Fibroblast of lung (primary cell): Measurements from ENCODE around the gene SPPL2C.

Source experiments
- EZH2 ChIP-seq: IDR thresholded peaks from 2 replicates; pipeline ENCODE4 v1.5.1; 2012; ENCODE audit warnings: low read length, control low read depth, mild to moderate bottlenecking; ENCODE audit errors: missing control alignments
- TF ChIP-seq, protein P1 (sequence below), 2 donors: IDR thresholded peaks in 1 of 2; conservative IDR thresholded peaks in 1 of 2; 1 replicate in 1 of 2; 2 replicates in 1 of 2; pipeline ENCODE4 v1.5.1; 2011 to 2012; ENCODE audit warnings: low read length in 2 of 2, control low read depth in 1 of 2, inconsistent platforms in 1 of 2, low read depth in 1 of 2, mild to moderate bottlenecking in 1 of 2

DNA sequence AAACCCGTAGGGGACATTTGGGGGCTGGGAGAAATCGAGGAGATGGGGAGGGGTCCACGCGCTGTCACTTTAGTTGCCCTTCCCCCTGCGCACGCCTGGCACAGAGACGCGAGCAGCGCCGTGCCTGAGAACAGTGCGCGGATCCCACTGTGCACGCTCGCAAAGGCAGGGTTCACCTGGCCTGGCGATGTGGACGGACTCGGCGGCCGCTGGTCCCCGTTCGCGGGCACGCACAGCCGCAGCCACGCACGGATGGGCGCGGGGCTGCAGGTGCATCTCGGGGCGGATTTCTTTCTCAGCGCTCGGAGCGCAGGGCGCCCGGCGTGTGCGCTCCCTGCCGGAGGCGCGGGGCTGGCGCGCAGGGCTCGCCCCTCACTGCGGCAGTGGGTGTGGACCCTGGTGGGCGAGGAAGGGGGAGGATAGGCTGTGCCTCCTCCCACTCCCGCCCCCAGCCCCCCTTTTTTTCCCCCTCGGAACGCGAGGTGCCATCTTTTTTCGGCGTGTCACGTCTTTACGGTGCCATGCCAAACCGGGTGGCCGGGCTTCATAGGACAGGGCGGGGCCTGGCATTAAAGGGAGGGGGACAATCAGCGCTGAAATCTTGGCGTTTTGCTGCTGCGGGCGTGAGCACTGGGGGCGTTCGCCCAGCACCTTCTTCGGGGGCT is 50.8 kb downstream of the SPPL2C start:
- TF ChIP-seq, protein P1, sequence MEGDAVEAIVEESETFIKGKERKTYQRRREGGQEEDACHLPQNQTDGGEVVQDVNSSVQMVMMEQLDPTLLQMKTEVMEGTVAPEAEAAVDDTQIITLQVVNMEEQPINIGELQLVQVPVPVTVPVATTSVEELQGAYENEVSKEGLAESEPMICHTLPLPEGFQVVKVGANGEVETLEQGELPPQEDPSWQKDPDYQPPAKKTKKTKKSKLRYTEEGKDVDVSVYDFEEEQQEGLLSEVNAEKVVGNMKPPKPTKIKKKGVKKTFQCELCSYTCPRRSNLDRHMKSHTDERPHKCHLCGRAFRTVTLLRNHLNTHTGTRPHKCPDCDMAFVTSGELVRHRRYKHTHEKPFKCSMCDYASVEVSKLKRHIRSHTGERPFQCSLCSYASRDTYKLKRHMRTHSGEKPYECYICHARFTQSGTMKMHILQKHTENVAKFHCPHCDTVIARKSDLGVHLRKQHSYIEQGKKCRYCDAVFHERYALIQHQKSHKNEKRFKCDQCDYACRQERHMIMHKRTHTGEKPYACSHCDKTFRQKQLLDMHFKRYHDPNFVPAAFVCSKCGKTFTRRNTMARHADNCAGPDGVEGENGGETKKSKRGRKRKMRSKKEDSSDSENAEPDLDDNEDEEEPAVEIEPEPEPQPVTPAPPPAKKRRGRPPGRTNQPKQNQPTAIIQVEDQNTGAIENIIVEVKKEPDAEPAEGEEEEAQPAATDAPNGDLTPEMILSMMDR (conservative IDR thresholded peaks at IDR 0.05 in 1 of 2, IDR thresholded peaks at IDR 0.05 in 1 of 2; ENCODE audit: low read depth in 1 of 2, low read length in 2 of 2): no peak
- TF ChIP-seq EZH2: peak; percentile 21
